H1 (cell line): ENCODE measurements around the gene GNAQ. TPM values are rescaled to one million over a fixed set of nuclear protein-coding genes. Genes with fewer than 3 reads are reported as not detected.

Experiments
- CTCF ChIA-PET: fragments of 300-600 bp; sonication (Branson Sonifier 250); formaldehyde crosslinking; loops from one replicate; lab custom pipeline; 2021; ENCODE audit not compliant: partially characterized antibody; lab: Charles Lee
- POLR2A ChIA-PET: fragments of 300-600 bp; sonication (Branson Sonifier 250); formaldehyde crosslinking; loops from one replicate; lab custom pipeline; 2021; ENCODE audit warnings: inconsistent platforms; ENCODE audit not compliant: partially characterized antibody; lab: Charles Lee
- DNase-seq, 2 experiments: peaks; one replicate each; pipeline versions ENCODE4 v3.0.0 to v3.0.0-alpha.2; 2010 to 2022; ENCODE audit warnings: low spot score in 2 of 2, low read depth in 1 of 2, mixed read lengths in 1 of 2
- FAIRE-seq: peaks from 2 replicates; lab custom pipeline; 2011; peaks lifted over from hg19 to GRCh38; lab: Jason Lieb, UNC
- H2AFZ ChIP-seq: 2 replicates; pipeline ENCODE4 v1.8.1; 2012; ENCODE audit warnings: low read length, inconsistent platforms
- H2AK5ac ChIP-seq: 2 replicates; pipeline ENCODE4 v1.6.1; 2013; ENCODE audit warnings: low read depth, low read length
- H2BK120ac ChIP-seq: replicated peaks from 2 replicates; pipeline ENCODE3; 2013; ENCODE audit warnings: low read depth, low read length, inconsistent platforms
- H2BK12ac ChIP-seq: 2 replicates; pipeline ENCODE4 v1.6.1; 2013; ENCODE audit warnings: low read depth, low read length
- H2BK15ac ChIP-seq: 2 replicates; pipeline ENCODE4 v1.6.1; 2013; ENCODE audit warnings: low read length
- H2BK20ac ChIP-seq: 2 replicates; pipeline ENCODE4 v1.6.1; 2013; ENCODE audit warnings: low read length
- H2BK5ac ChIP-seq: 2 replicates; pipeline ENCODE4 v1.6.1; 2013; ENCODE audit warnings: low read depth, low read length
- H3K14ac ChIP-seq: 2 replicates; pipeline ENCODE4 v1.6.1; 2013; ENCODE audit warnings: inconsistent platforms; ENCODE audit not compliant: insufficient read length
- H3K18ac ChIP-seq: 2 replicates; pipeline ENCODE4 v1.6.1; 2013; ENCODE audit warnings: low read length; ENCODE audit errors: extremely low read depth
- H3K23ac ChIP-seq: 2 replicates; pipeline ENCODE4 v1.6.1; 2013; ENCODE audit warnings: inconsistent platforms; ENCODE audit not compliant: insufficient read length
- H3K23me2 ChIP-seq: 2 replicates; pipeline ENCODE4 v1.6.1; 2013; ENCODE audit warnings: low read depth, low read length
- H3K27ac ChIP-seq: 2 replicates; pipeline ENCODE4 v1.6.1; 2011; ENCODE audit warnings: low read depth, low read length, inconsistent platforms
- H3K27me3 ChIP-seq, 4 experiments: replicated peaks in 1 of 4; 1 replicate in 1 of 4; 2 replicates in 3 of 4; pipeline versions ENCODE4 v1.6.1 to v1.8.1; 2011 to 2013; ENCODE audit warnings: low read length in 3 of 4, mild to moderate bottlenecking in 3 of 4, inconsistent platforms in 2 of 4, mixed read lengths in 2 of 4, moderate library complexity in 1 of 4; ENCODE audit not compliant: control insufficient read depth in 3 of 4, insufficient read depth in 3 of 4; ENCODE audit errors: extremely low read depth in 1 of 4
- H3K36me3 ChIP-seq, 4 experiments: 2 replicates each; pipeline versions ENCODE4 v1.6.1 to v1.8.1; 2011 to 2013; ENCODE audit warnings: mild to moderate bottlenecking in 4 of 4, low read length in 3 of 4, moderate library complexity in 2 of 4, control low read depth in 1 of 4, inconsistent platforms in 1 of 4; ENCODE audit not compliant: insufficient read depth in 4 of 4, control insufficient read depth in 2 of 4
- H3K4ac ChIP-seq: replicated peaks from 2 replicates; pipeline ENCODE3; 2013; ENCODE audit warnings: low read length, low read depth, mixed read lengths, inconsistent platforms; ENCODE audit not compliant: insufficient read length
- H3K4me1 ChIP-seq, 4 experiments: replicated peaks in 1 of 4; 1 replicate in 1 of 4; 2 replicates in 3 of 4; pipeline versions ENCODE4 v1.6.1 to v1.8.1; 2011 to 2013; ENCODE audit warnings: low read length in 3 of 4, inconsistent platforms in 2 of 4, mixed read lengths in 1 of 4; ENCODE audit not compliant: insufficient read depth in 4 of 4, control insufficient read depth in 3 of 4
- H3K4me2 ChIP-seq, 2 experiments: 2 replicates each; pipeline versions ENCODE4 v1.6.1 to v1.8.1; 2011 to 2013; ENCODE audit warnings: low read depth in 2 of 2, low read length in 2 of 2, control low read depth in 1 of 2, inconsistent platforms in 1 of 2, mild to moderate bottlenecking in 1 of 2; ENCODE audit not compliant: insufficient read depth in 1 of 2
- H3K4me3 ChIP-seq, 4 experiments: fragments of 200-600, 300-600 bp in 1 of 4; sonication (generic), shearing (Covaris generic), sonication (Bioruptor Twin) in 1 of 4; 2 replicates each; pipeline versions ENCODE4 v1.5.1 to v1.8.1; 2011 to 2016; ENCODE audit warnings: low read length in 4 of 4, low read depth in 3 of 4, control low read depth in 2 of 4, inconsistent platforms in 2 of 4, mild to moderate bottlenecking in 2 of 4, mixed read lengths in 1 of 4, moderate library complexity in 1 of 4; ENCODE audit not compliant: insufficient read depth in 2 of 4; ENCODE audit errors: extremely low read depth in 1 of 4
- H3K56ac ChIP-seq: replicated peaks from 2 replicates; pipeline ENCODE3; 2013; ENCODE audit warnings: low read depth, mild to moderate bottlenecking, mixed read lengths, low read length, inconsistent platforms; ENCODE audit not compliant: insufficient read length
- H3K79me1 ChIP-seq: 2 replicates; pipeline ENCODE4 v1.6.1; 2013; ENCODE audit warnings: low read depth, low read length, control low read depth
- H3K79me2 ChIP-seq, 2 experiments: 2 replicates each; pipeline versions ENCODE4 v1.6.1 to v1.8.1; 2012 to 2013; ENCODE audit warnings: low read length in 2 of 2, mild to moderate bottlenecking in 2 of 2, inconsistent platforms in 1 of 2; ENCODE audit not compliant: insufficient read depth in 2 of 2, control insufficient read depth in 1 of 2
- H3K9ac ChIP-seq, 4 experiments: replicated peaks in 1 of 4; 1 replicate in 1 of 4; 2 replicates in 3 of 4; pipeline versions ENCODE4 v1.6.1 to v1.8.1; 2011 to 2013; ENCODE audit warnings: low read depth in 3 of 4, low read length in 3 of 4, control low read depth in 2 of 4, mild to moderate bottlenecking in 2 of 4, moderate library complexity in 2 of 4, inconsistent platforms in 1 of 4; ENCODE audit errors: extremely low read depth in 1 of 4
- H3K9me3 ChIP-seq, 2 experiments: 2 replicates each; pipeline versions ENCODE4 v1.6.1 to v1.8.1; 2012 to 2013; ENCODE audit warnings: mild to moderate bottlenecking in 2 of 2, moderate library complexity in 2 of 2, control low read depth in 1 of 2, inconsistent platforms in 1 of 2, low read depth in 1 of 2, low read length in 1 of 2, mixed read lengths in 1 of 2; ENCODE audit not compliant: insufficient read depth in 2 of 2
- H4K20me1 ChIP-seq, 2 experiments: replicated peaks in 1 of 2; 2 replicates each; pipeline versions ENCODE3 to v1.8.1; 2011 to 2013; ENCODE audit warnings: inconsistent platforms in 2 of 2, low read length in 2 of 2, mild to moderate bottlenecking in 1 of 2; ENCODE audit not compliant: insufficient read depth in 2 of 2, control insufficient read depth in 1 of 2
- H4K5ac ChIP-seq: 2 replicates; pipeline ENCODE4 v1.6.1; 2013; ENCODE audit warnings: low read length, low read depth, mixed read lengths, inconsistent platforms; ENCODE audit not compliant: insufficient read length
- H4K8ac ChIP-seq: 2 replicates; pipeline ENCODE4 v1.8.0; 2013; ENCODE audit warnings: mild to moderate bottlenecking, moderate library complexity, low read length, inconsistent platforms; ENCODE audit not compliant: insufficient read depth; ENCODE audit errors: extremely low read depth
- H4K91ac ChIP-seq: replicated peaks from 2 replicates; pipeline ENCODE3; 2013; ENCODE audit warnings: low read length, mixed read lengths, inconsistent platforms; ENCODE audit not compliant: insufficient read length
- BRCA1 ChIP-seq: IDR thresholded peaks from 2 replicates; pipeline ENCODE4 v1.6.1; 2012; ENCODE audit warnings: low read depth, low read length, improper control_type of control experiment
- GABPA ChIP-seq: IDR thresholded peaks from 2 replicates; pipeline ENCODE4 v1.6.1; 2011; ENCODE audit warnings: mild to moderate bottlenecking, low read length, moderate library complexity, borderline replicate concordance; ENCODE audit not compliant: insufficient read depth
- JUND ChIP-seq: IDR thresholded peaks from 2 replicates; pipeline ENCODE4 v1.6.1; 2011; ENCODE audit warnings: mild to moderate bottlenecking, improper control_type of control experiment, low read length
- KDM1A ChIP-seq: fragments of 200-600, 300-600 bp; sonication (generic); IDR thresholded peaks from 2 replicates; pipeline ENCODE4 v1.7.1; 2016; ENCODE audit warnings: mild to moderate bottlenecking, low read length, borderline replicate concordance
- NANOG ChIP-seq: IDR thresholded peaks from 2 replicates; pipeline ENCODE4 v1.6.1; 2011; ENCODE audit warnings: low read length, low read depth, mild to moderate bottlenecking, inconsistent platforms; ENCODE audit not compliant: insufficient read depth, poor library complexity, severe bottlenecking
- RAD21 ChIP-seq, 2 experiments: IDR thresholded peaks in 1 of 2; conservative IDR thresholded peaks in 1 of 2; 2 replicates each; pipeline ENCODE4 v1.6.1; 2011; ENCODE audit warnings: low read depth in 2 of 2, low read length in 2 of 2, improper control_type of control experiment in 1 of 2, inconsistent platforms in 1 of 2, mild to moderate bottlenecking in 1 of 2, moderate library complexity in 1 of 2
- RFX5 ChIP-seq: IDR thresholded peaks from 2 replicates; pipeline ENCODE4 v1.6.1; 2011; ENCODE audit warnings: low read depth, low read length, improper control_type of control experiment, borderline replicate concordance
- SAP30 ChIP-seq: fragments of 300-600 bp; sonication (generic); IDR thresholded peaks from 2 replicates; pipeline ENCODE4 v1.7.1; 2012; ENCODE audit warnings: low read length, moderate library complexity, mild to moderate bottlenecking, inconsistent platforms; ENCODE audit not compliant: insufficient read depth, insufficient replicate concordance
- SIX5 ChIP-seq: IDR thresholded peaks from 2 replicates; pipeline ENCODE4 v1.6.1; 2011; ENCODE audit warnings: mild to moderate bottlenecking, low read depth, low read length
- WGBS, 2 experiments: shearing (Covaris generic) in 1 of 2; methylation state at CpG; one replicate each; pipeline versions ENCODE4 v1.1.6 to v1.1.7; 2013 to 2015; ENCODE audit warnings: low lambda C conversion rate in 2 of 2, mixed read lengths in 2 of 2, inconsistent platforms in 1 of 2, low coverage in 1 of 2, missing lambda C conversion rate in 1 of 2; ENCODE audit not compliant: insufficient replicate concordance in 2 of 2, insufficient coverage in 1 of 2, insufficient read length in 1 of 2; ENCODE audit errors: extremely low coverage in 1 of 2, missing lambda C conversion rate in 1 of 2; 5-methylcytosine and 5-hydroxymethylcytosine counted together
- polyA plus RNA-seq, 7 experiments: library from polyadenylated mRNA; depleted of rRNA in 3 of 7; stranded (reverse) in 5 of 7; unstranded in 2 of 7; fragments of >200 nt in 5 of 7; fragments of 200-250 nt in 2 of 7; gene quantifications; 1 replicate in 5 of 7; 2 replicates in 1 of 7; 4 replicates in 1 of 7; pipeline versions ENCODE4 v1.2.1 to v1.2.3, GENCODE V29; 2011 to 2013; ENCODE audit warnings: missing spikeins in 2 of 7, mixed read lengths in 2 of 7
- total RNA-seq: library from RNA; stranded (reverse); fragmentation: NEBNext Ultra II Directional; extraction: Animal tissue kit (Norgen Biotek cat#: 25700); gene quantifications from 2 replicates; pipeline ENCODE4 v1.2.1, GENCODE V29; 2021
- TF ChIP-seq, protein P1 (sequence below), 3 experiments: IDR thresholded peaks; 1 replicate in 2 of 3; 2 replicates in 1 of 3; pipeline versions ENCODE4 v1.5.1 to v1.6.1; 2011; ENCODE audit warnings: low read length in 3 of 3, mild to moderate bottlenecking in 3 of 3, inconsistent platforms in 2 of 3, low read depth in 1 of 3, moderate library complexity in 1 of 3; ENCODE audit not compliant: insufficient read depth in 1 of 3; ENCODE audit errors: control extremely low read depth in 1 of 3

The GNAQ gene
- total and polyA plus RNA-seq, 2 of the 8 experiments (the other 6 are each of a cell fraction or from before 2014, with no cell fraction given), result 22.8 to 63.8 TPM

- no peak overlapping the region for H3K27ac ChIP-seq
- CTCF ChIA-PET, result interaction anchor here (0.6 to 1.3 kb wide), 4 partner anchors 10 to 119 kb away, joined by 3 to 4 read pairs (median 3); no protein-coding TSS in a partner anchor
- H3K79me1 ChIP-seq, result no peaks in the 10 kb centered on the region
- peaks cover 0 to 2% (median under 1%) of the 10 kb centered on the region in 4 experiments; a peak in 2 of 7 replicates for H3K4me1 ChIP-seq
- no peak overlapping the region for H3K56ac ChIP-seq
- H4K20me1 ChIP-seq, result no peaks in the 10 kb centered on the region
- H4K8ac ChIP-seq, result no peak overlapping the region
- H3K14ac ChIP-seq, result no peak overlapping the region
- H2BK20ac ChIP-seq, result no peak overlapping the region
- POLR2A ChIA-PET, result no interaction called here
- no peak overlapping the region for H2BK12ac ChIP-seq
- 90% methylated on average over 2 of the region's 2 CpGs; no CpG with 5 or more reads in 1 of the 2 experiments for WGBS, 2 experiments
- no peaks in the 10 kb centered on the region for H3K9me3 ChIP-seq
- no peaks in the 10 kb centered on the region for H3K23me2 ChIP-seq
- H2AFZ ChIP-seq, result no peak overlapping the region
- peaks cover 0 to 2% (median 0%) of the 10 kb centered on the region in 4 experiments; a peak in 2 of 8 replicates for H3K36me3 ChIP-seq
- H3K27me3 ChIP-seq, result no peaks in the 10 kb centered on the region
- DNase-seq (no peak), FAIRE-seq (no peak)
- no peak overlapping the region for H3K4ac ChIP-seq
- H4K5ac ChIP-seq, result no peak overlapping the region
- no peak overlapping the region for H4K91ac ChIP-seq
- H3K4me3 ChIP-seq, result no peak overlapping the region
- H3K4me2 ChIP-seq, result no peak overlapping the region
- H2BK120ac ChIP-seq, result no peak overlapping the region
- H3K79me2 ChIP-seq, result peaks cover 0 to 13% of the 10 kb centered on the region in 2 experiments; a peak in 3 of 4 replicates
- H3K23ac ChIP-seq, result no peak overlapping the region
- H3K9ac ChIP-seq, result no peak overlapping the region
- no peak overlapping the region for H2BK5ac ChIP-seq
- no peak overlapping the region for H2BK15ac ChIP-seq
- no peak overlapping the region for H2AK5ac ChIP-seq
- H3K18ac ChIP-seq, result no peak overlapping the region
- no peak for TF ChIP-seq JUND
- TF ChIP-seq RAD21 (IDR thresholded peaks at IDR 0.05 in 1 of 2, conservative IDR thresholded peaks at IDR 0.05 in 1 of 2; ENCODE audit: low read depth in 2 of 2, low read length in 2 of 2), result no peak
- TF ChIP-seq BRCA1, result no peak
- TF ChIP-seq, protein P1, sequence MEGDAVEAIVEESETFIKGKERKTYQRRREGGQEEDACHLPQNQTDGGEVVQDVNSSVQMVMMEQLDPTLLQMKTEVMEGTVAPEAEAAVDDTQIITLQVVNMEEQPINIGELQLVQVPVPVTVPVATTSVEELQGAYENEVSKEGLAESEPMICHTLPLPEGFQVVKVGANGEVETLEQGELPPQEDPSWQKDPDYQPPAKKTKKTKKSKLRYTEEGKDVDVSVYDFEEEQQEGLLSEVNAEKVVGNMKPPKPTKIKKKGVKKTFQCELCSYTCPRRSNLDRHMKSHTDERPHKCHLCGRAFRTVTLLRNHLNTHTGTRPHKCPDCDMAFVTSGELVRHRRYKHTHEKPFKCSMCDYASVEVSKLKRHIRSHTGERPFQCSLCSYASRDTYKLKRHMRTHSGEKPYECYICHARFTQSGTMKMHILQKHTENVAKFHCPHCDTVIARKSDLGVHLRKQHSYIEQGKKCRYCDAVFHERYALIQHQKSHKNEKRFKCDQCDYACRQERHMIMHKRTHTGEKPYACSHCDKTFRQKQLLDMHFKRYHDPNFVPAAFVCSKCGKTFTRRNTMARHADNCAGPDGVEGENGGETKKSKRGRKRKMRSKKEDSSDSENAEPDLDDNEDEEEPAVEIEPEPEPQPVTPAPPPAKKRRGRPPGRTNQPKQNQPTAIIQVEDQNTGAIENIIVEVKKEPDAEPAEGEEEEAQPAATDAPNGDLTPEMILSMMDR (IDR thresholded peaks at IDR 0.05; ENCODE audit: control extremely low read depth in 1 of 3, insufficient read depth in 1 of 3, low read depth in 1 of 3, low read length in 3 of 3), result no peak
- no peak for TF ChIP-seq SAP30
- TF ChIP-seq NANOG, result no peak
- no peak for TF ChIP-seq RFX5
- TF ChIP-seq KDM1A, result no peak
- no peak for TF ChIP-seq SIX5
- TF ChIP-seq GABPA, result no peak
Measured at GRCh38 chr9:77915744-77916143, 115.9 kb downstream of the GNAQ start.
